ENCODE data around the gene NTM.

The NTM gene

GRCh38 chr11:132336781-132337535 is 966.5 kb downstream of the NTM start:
- H3K4me3 ChIP-seq (ENCODE audit: low read depth, low read length) = no peak overlapping the region
- no peak for TF ChIP-seq CTCF (IDR thresholded peaks at IDR 0.05; ENCODE audit: low read depth, low read length, missing control alignments)
- no peak for DNase-seq (ENCODE audit: low read depth)

DNA sequence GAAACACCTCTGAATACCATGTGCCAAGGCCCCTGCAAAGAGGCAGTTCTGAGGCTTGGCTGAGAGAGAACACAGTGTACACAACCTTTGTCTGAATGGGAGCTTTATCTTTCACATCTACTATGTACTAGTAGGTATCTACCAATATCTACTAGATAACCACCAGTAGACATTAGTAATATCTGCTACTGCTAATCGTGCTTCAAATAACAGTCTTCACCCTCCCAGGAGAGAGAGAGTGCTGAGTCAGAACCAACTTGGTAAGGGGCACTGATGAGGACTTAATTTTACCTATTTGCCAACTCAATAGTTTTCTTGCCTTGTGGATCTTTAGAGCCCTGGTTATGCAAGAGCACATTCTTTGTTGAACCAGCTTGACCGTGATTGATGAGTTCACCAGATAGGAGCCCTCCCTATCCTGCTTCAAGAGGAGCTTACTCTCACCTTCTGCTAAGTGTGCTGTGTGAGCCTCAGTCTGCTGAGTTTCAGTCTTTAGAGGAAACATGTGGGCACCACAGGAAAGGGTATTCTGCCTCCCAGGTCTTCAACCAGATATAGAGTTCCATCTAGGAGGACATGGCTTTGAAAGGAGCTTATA is 967.5 kb downstream of the NTM start:
- TF ChIP-seq CTCF (IDR thresholded peaks at IDR 0.05; ENCODE audit: low read depth, low read length, missing control alignments) = no peak
- no peak overlapping the region for H3K4me3 ChIP-seq (ENCODE audit: low read depth, low read length)
- DNase-seq (ENCODE audit: low read depth) = no peak

DNA sequence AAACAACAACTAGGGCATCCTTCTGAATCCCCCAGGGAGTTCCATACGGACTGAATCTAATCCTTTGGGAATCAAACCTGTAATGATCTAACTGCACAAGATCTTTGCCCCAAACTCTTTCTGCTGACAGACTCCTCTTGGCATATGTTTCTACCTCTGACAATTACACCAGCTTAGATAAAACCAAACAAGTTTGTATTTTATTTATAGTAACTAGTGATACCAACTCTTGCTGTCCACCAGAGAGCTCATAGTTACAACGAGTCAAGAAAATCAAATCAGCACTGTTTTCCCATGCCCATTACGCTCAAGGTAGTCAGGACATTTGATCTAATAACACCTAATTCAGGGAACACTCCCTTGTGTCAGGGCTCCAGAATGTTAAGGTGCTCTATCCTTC is 972.0 kb downstream of the NTM start:
- DNase-seq (ENCODE audit: low read depth) = no peak
- TF ChIP-seq CTCF (IDR thresholded peaks at IDR 0.05; ENCODE audit: low read depth, low read length, missing control alignments) = no peak
- H3K4me3 ChIP-seq (ENCODE audit: low read depth, low read length) = no peak overlapping the region

DNA sequence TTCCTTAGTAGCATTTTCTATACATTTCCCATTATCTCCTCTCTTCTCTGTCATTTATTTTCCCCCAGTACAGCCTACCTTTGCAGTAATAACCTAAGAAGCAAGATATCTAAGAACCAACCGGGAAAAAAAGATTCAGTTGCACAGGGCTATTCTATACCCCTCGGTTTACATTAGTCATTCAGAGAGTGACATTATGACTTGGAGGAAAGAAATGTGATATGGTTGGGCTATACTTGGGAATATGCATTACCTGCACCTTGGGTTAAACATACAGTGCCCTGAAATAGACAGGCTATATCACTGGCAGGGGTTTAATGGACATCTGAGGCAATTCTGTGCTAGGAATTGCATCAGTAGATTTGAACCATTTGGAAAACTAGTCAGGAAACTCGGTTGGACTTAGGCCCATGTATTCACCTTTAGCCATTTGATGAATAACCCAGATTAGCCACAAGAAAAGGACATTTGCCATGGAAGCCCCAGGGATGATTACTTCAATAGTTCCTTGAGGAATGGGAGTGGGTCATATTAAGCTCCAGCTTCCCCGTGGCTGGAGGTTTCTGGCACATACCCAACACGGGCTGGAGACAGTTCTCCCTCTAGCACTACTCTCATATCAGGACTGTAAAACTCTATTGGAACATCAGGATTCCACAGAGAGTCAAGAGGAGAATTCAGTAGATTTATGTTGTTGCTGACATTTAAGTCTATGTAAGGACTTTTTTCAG is 973.2 kb downstream of the NTM start:
- no peak for TF ChIP-seq CTCF (IDR thresholded peaks at IDR 0.05; ENCODE audit: low read depth, low read length, missing control alignments)
- no peak for DNase-seq (ENCODE audit: low read depth)
- no peak overlapping the region for H3K4me3 ChIP-seq (ENCODE audit: low read depth, low read length)

- DNase-seq (ENCODE audit: low read depth) = no peak
- TF ChIP-seq CTCF (IDR thresholded peaks at IDR 0.05; ENCODE audit: low read depth, low read length, missing control alignments) = no peak
- H3K4me3 ChIP-seq (ENCODE audit: low read depth, low read length) = no peak overlapping the region
Observed at GRCh38 chr11:132346558-132347148, 976.2 kb downstream of the NTM start.

DNA sequence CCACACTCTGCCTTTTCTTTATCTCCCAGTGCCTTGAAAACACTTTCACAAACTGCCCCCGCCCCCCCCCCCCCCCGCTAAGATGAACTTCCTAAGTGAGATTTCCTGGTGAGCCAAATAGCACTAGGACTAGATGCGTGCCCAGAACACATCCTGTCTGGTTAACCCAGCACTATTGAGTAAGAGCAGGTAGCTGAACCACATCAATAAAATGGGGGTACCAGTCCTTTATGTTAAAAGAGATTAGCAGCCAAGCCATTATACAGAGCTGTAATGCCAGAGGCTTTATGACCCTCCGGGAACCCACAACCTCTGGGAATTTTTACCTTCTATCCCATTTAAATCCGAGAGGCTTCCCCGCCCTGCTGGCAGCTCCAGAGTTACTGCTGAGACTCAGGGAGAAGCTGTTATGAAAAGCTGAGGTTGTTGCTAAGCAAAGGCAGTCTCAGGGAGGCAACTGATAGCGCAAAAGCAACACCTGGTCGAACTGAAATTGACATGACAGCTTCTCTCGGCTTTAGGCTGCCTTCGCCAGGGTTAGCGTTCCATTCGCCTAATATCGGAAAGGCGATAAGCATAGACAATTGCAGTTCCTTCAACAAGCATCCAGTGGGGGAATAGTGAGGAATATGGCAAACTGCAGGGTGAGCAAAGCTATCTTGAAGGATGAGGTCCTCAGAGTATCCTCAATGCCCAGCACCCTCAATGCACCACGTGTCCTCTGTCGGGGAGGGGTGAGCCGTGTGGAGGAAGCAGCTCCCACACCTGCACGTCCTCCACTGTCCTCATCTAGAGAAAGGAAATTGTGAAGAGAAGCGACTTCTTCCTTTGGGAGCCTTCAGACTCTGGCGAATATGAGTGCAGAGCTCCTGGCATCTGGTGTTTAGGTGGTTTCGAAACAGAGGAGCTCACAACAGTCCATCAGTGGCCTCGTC is 977.0 kb downstream of the NTM start:
- no peak overlapping the region for H3K4me3 ChIP-seq (ENCODE audit: low read depth, low read length)
- no peak for DNase-seq (ENCODE audit: low read depth)

More for the DNA sequence above, 977.0 kb downstream of the NTM start:
- TF ChIP-seq CTCF (IDR thresholded peaks at IDR 0.05; ENCODE audit: low read depth, low read length, missing control alignments) = no peak

Data from GM12864 (cell line).